Amniotic epithelial cell (primary cell): Measurements from ENCODE around the gene GRAMD1B.
"Not testable (repeated sequence)": the region's sequence is repeated elsewhere in the genome, so short reads cannot be mapped to it uniquely, and the experiment has no call there.

Experiments
- DNase-seq: peaks from one replicate; pipeline ENCODE4 v3.0.0-alpha.2; 2010; ENCODE audit warnings: low read depth

The GRAMD1B gene

GRCh38 chr11:123568367-123568870 lies 138.3 kb downstream of the GRAMD1B start:
- no peak for DNase-seq

- no peak for DNase-seq
Observed at GRCh38 chr11:123569393-123569792, 139.3 kb downstream of the GRAMD1B start.

DNA sequence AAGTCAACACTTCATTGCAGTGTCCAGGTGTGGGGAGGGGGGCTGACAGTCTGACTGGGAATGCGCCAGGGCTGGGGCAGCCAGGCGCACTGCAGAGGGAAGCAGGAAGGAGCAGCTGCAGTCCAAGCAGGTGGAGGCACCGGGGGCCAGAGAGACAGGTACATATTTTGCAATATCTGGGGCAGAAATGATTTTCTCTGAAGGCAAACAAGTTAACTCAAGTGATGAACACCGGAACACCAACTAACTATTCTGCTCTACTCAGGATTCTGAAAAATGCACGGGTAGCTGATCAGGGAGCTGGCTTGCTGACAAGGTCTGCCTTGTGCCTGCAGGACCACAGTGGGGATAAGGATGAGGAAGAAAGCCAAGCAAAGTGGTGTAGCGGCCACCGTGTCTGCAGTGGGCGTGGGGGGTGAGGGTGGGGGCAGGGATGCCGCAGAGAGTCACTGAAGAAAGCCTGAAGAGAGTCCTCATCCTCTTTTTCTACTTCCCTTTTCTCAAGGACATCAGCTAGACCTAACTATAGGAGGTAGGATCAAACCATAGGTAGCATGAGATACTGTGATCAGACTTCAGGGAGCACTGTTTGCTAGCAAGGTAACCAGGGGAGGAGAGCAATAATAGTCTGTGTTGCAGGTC lies 141.0 kb downstream of the GRAMD1B start:
- no peak for DNase-seq

- DNase-seq, result not testable (repeated sequence)
Observed at GRCh38 chr11:123572791-123573190, 142.7 kb downstream of the GRAMD1B start.

- no peak for DNase-seq
Observed at GRCh38 chr11:123573286-123573685, 143.2 kb downstream of the GRAMD1B start.

- DNase-seq, result no peak
Observed at GRCh38 chr11:123575441-123575840, 145.4 kb downstream of the GRAMD1B start.

- DNase-seq, result no peak
Observed at GRCh38 chr11:123576082-123576481, 146.0 kb downstream of the GRAMD1B start.

DNA sequence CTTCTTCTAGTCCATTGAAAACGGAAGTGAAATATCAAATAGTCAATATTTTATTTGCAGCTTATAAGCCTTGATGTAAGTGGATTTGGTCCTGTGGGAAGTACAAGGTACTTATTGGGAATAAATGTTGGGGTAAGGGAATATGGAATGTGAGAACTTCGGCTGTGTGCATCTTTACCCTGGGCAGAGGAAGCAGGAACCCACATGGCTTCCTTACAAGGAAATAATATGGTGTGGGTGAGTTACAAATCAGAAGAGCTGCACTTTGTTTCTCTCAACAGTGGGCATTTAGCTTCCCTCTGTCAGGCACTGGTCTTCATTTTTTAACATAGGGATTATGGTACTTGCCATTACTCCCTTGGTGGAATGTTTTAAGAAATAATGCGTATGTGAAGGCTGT lies 146.4 kb downstream of the GRAMD1B start:
- no peak for DNase-seq

GRCh38 chr11:123577081-123577598 lies 147.1 kb downstream of the GRAMD1B start:
- peak; percentile 19 for DNase-seq

DNA sequence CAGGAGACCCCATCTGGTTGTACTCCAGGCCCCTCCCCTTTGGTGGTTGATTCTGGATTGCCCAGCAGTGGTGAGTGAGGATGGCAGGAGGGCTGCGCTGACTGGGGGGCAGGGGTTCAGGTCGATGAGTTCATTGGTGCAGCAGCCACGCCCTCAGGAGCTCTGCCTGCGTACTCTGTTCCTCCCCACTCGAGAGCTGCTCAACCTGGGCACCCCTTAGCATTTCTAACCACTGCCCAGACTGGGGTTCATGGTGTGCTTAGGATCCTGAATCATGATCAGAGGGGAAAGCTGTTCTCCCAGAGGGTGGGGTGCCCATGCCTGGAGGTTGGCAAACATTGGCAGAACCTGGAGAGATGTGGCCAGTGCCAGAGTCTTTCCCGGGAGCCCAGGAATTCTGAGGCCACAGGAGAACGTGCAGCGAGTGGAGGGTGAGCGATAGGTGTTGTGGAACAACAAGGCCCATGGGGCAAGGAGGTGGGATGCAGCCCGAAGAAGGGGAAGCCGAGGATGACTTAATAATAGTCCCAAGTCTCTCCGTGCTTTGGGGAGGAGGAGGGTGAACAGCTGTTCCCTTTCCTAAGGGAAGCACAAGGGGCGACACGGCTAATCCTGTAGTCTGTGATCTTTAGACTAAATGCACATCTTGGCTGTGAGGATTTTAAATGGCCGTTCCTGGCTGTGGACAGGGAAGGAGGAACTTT lies 148.9 kb downstream of the GRAMD1B start:
- DNase-seq, result no peak

- DNase-seq, result no peak
Observed at GRCh38 chr11:123579482-123579812, 149.4 kb downstream of the GRAMD1B start.

GRCh38 chr11:123580137-123580536 lies 150.1 kb downstream of the GRAMD1B start:
- no peak for DNase-seq

DNA sequence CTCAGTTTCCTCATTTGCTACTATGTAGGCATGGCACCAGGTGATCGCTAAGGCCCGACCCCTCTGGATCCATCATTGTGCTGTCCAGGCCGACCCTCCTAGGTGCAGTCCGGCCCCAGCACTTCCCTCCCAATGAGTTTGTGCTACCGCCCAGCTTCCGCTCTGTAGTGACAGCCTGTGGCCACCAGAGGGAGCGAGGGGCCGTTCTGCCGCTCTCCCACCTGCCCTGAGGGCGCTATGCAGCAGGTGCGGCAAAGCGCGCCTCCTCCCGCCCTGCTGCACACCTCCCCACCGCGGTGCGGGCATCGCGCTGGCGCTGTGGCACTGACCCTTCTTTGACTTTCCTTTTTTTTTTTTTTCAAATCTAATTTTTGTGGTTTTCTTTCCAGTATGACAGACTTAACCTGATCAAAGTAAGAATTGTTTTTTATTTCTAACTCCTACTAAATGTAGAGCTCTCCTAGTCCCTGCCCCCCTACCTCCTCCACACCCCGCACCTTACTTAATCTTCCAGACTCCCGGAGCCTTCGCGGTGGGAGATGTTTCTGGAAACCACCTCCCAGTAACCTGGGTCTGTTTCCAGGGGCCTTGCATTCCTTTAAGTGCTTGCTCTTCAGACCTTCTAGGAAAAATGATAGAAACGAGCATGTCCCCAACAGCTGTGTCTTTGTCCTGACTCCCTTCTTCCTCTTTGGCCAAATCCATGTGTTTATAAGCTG lies 150.6 kb downstream of the GRAMD1B start:
- no peak for DNase-seq

DNA sequence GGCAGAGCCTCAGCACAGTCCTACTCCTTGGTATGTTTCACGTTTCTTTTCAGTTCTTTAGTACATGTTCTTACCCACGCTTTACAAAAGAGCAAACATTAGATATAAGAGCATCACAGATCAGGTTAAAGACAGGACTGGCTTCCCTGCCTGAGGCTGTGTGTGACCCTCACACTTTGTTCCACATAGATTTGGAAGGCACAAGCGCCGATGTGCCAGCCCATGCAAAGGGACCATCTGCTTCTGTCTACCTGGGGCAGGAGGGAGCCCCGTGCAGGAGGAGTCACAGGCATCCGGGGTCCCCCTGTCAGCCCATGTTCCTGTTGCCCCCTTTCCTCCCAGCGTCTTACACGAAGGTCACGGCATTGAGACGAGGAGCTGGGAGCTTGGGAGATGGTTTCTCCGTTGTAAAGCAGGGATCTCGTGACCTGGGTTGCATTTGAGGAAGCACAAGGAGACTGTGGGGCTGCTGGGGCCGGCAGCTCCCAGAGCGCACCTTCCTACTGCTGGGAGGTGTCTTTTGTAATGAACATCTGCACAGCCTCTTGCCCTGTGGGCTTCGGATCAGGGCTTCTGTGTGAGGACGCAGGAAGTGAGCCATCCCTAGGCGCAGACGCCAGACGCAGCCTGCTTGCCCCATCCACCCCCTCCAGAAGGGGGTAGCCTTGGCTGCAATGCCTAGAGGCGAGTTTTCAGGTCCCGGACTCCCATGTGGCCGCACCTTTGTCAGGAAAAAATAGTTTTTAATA lies 151.8 kb downstream of the GRAMD1B start:
- no peak for DNase-seq

DNA sequence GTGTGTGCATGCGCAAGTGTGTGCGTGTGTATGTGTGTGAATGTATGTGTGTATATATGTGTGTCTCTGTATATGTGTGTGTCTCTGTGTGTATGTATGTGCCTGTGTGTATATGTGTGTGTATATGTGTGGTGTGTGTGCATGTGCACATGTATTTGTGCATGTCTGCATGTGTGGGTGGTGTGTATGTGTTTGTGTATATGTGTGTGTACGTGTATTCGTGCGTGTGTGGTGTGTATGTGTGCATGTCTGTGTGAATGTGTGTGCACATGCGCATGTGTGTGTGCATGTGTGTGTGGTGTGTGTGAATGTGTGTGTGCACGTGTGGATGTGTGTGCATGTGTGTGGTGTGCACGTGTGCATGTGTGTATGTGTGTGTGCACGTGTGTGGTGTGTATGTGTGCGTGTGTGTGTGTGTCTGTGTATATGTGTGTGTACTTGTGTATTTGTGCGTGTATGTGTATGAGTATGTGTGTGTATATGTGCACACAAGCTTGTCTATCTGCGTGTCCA lies 153.0 kb downstream of the GRAMD1B start:
- DNase-seq, result no peak

DNA sequence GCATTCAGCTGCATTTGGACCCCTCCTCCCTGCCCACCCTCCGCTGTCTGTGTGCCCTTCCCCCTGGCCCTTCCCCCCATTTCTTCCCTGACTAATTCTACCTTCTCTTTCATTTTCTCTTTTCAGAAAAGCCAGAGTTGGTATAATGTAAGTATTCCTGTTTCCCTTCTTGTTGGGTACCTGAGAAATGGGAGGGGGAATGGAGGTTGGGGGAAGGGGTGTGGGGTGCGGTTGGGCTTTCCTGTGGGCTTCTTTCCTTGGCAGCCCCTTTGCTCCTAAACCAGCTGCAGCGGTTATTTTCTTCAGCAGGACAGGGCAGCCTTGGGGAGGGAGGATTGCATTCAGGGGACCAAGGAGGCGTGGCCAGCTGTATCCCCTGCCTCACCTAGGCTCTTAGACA lies 154.1 kb downstream of the GRAMD1B start:
- DNase-seq, result no peak

DNA sequence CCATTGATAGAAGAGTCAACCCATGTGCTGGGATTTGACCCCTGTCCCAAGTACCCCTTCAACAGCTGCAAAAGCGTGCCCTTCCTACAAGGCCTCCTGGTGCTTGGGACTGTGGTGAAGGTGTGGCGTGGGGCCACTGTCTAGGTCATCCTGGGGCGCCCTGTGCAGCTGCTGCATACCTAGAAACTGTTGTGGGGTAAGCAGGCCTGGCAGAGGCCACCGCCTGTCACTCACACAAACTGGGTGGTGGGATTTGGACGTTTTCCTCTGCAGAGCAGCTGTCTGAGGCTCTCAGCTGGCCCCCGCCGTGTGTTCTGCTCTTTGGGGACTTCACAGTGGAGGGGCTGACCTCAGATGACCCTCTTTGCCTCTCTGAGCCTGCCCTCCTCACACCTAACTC lies 154.7 kb downstream of the GRAMD1B start:
- DNase-seq, result no peak

DNA sequence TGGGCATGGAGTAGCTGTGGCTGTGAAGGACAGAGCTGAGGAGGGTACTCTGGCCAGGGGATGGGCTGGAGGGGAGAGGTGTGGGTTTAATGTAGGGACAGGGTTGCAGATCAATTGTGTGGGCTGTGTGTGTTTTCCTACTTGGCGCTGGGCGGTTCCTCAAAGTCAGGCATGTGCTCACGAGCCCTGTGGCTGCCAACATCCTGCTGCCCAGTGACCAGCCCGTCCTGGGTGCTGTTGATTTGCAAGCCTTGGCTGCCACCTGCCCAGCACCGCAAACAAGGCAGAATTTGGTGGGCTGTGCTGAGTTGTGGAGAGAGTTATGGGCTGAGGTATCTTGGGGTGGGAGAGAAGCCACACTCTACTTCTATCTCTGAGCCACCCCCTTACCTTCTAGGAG lies 155.1 kb downstream of the GRAMD1B start:
- no peak for DNase-seq

- DNase-seq, result no peak
Observed at GRCh38 chr11:123585706-123586105, 155.6 kb downstream of the GRAMD1B start.

GRCh38 chr11:123586568-123586967 lies 156.5 kb downstream of the GRAMD1B start:
- DNase-seq, result no peak

DNA sequence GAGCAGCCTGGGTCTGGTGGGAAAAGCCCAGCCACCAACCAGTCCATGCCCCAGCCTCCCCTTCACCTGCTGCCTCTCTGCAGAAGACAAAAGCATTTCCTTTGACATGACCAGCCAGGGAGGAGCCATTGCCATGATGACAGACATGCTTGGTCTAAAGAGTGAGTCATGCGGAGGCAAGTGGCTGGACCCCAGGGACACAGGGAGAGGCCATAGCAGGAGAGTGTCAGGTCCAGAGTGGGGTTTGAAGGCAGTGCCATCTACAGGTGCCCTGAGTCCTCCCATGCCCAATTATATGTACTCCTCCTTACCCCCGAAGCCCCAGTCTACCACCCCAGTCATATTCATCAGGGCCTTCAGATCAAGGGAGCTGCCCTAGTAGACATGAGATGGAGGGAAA lies 157.0 kb downstream of the GRAMD1B start:
- DNase-seq, result no peak

DNA sequence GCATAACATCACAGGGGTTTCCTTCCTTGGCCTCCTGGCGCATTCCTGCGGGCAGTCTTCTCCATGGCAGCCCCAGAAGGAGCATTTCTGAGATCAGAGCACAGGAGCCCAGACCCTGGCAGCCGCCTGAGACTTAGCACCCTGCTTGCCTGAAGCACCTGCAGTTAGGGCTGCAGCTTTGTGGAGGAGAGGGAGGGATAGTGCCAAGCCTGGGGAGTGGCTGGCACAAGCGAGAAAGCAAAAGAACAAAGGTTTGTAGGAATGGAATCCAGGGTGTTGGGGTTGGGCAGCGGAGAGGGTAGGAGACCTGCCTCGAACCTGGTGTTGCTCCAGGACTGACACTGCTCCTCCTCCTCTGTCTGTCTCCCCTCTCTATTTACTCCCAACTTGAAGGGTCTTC lies 157.5 kb downstream of the GRAMD1B start:
- no peak for DNase-seq
